ENCODE measurements around the gene FBXL15.

Gene FBXL15

GRCh38 chr10:102419269-102420180 is 1.1 kb upstream of the FBXL15 start:
- Histone ChIP-seq H3K9ac (ENCODE audit: insufficient read length, low read depth) (peak overlapping the region; percentile 91), H3K36me3 (ENCODE audit: insufficient read depth, insufficient read length, low read length) (peaks cover 18% of the 10 kb centered on the region), H3K4me3 (ENCODE audit: insufficient read length, low read depth) (peak overlapping the region; percentile 87), H3K4me1 (ENCODE audit: insufficient read depth, insufficient read length) (peaks cover 12% of the 10 kb centered on the region), H3K27me3 (ENCODE audit: insufficient read depth, insufficient read length) (no peaks in the 10 kb centered on the region), H3K9me3 (ENCODE audit: insufficient read depth, low read length) (no peaks in the 10 kb centered on the region)
- TF ChIP-seq YY1 (IDR thresholded peaks at IDR 0.05; ENCODE audit: insufficient read depth, insufficient read length), result no peak
- no peak for TF ChIP-seq SUZ12 (IDR thresholded peaks at IDR 0.05; ENCODE audit: extremely low read depth, insufficient read depth, insufficient read length)
- no peak for TF ChIP-seq ZNF274 (IDR thresholded peaks at IDR 0.05; ENCODE audit: low read depth, low read length)
- DNase-seq (ENCODE audit: low read depth, low spot score), result no peak

GRCh38 chr10:102420181-102420713 is 389 bp upstream of the FBXL15 start:
- H3K4me1 ChIP-seq (ENCODE audit: insufficient read depth, insufficient read length), result peaks cover 12% of the 10 kb centered on the region
- DNase-seq (ENCODE audit: low read depth, low spot score), result no peak
- H3K9ac ChIP-seq (ENCODE audit: insufficient read length, low read depth), result peak overlapping the region; percentile 91
- no peaks in the 10 kb centered on the region for H3K27me3 ChIP-seq (ENCODE audit: insufficient read depth, insufficient read length)
- H3K9me3 ChIP-seq (ENCODE audit: insufficient read depth, low read length), result no peaks in the 10 kb centered on the region
- peak overlapping the region; percentile 87 for H3K4me3 ChIP-seq (ENCODE audit: insufficient read length, low read depth)
- TF ChIP-seq ZNF274 (IDR thresholded peaks at IDR 0.05; ENCODE audit: low read depth, low read length) (no peak), YY1 (IDR thresholded peaks at IDR 0.05; ENCODE audit: insufficient read depth, insufficient read length) (no peak), SUZ12 (IDR thresholded peaks at IDR 0.05; ENCODE audit: extremely low read depth, insufficient read depth, insufficient read length) (no peak)
- H3K36me3 ChIP-seq (ENCODE audit: insufficient read depth, insufficient read length, low read length), result peaks cover 23% of the 10 kb centered on the region

DNA sequence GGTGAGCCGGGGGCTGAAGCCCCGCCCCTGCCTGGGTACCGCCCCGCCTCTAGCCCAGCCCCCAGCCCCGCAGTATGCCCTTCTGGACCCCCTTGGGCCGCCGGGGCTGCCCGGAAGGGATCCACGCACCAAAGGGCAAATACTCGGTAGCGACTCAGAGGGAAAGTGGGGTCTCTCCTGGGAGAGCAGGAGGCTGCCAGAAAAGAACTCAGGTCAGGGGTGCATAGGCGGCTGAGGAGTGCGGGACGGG is 796 bp downstream of the FBXL15 start:
- Histone ChIP-seq H3K9ac (ENCODE audit: insufficient read length, low read depth) (peak overlapping the region; percentile 91), H3K9me3 (ENCODE audit: insufficient read depth, low read length) (no peaks in the 10 kb centered on the region), H3K27me3 (ENCODE audit: insufficient read depth, insufficient read length) (no peaks in the 10 kb centered on the region), H3K36me3 (ENCODE audit: insufficient read depth, insufficient read length, low read length) (peaks cover 23% of the 10 kb centered on the region), H3K4me3 (ENCODE audit: insufficient read length, low read depth) (peak overlapping the region; percentile 87), H3K4me1 (ENCODE audit: insufficient read depth, insufficient read length) (peaks cover 12% of the 10 kb centered on the region)
- TF ChIP-seq YY1 (IDR thresholded peaks at IDR 0.05; ENCODE audit: insufficient read depth, insufficient read length) (no peak), ZNF274 (IDR thresholded peaks at IDR 0.05; ENCODE audit: low read depth, low read length) (no peak), SUZ12 (IDR thresholded peaks at IDR 0.05; ENCODE audit: extremely low read depth, insufficient read depth, insufficient read length) (no peak)
- DNase-seq (ENCODE audit: low read depth, low spot score), result no peak

- DNase-seq (ENCODE audit: low read depth, low spot score), result no peak
- no peaks in the 10 kb centered on the region for H3K9me3 ChIP-seq (ENCODE audit: insufficient read depth, low read length)
- TF ChIP-seq ZNF274 (IDR thresholded peaks at IDR 0.05; ENCODE audit: low read depth, low read length) (no peak), SUZ12 (IDR thresholded peaks at IDR 0.05; ENCODE audit: extremely low read depth, insufficient read depth, insufficient read length) (no peak), YY1 (IDR thresholded peaks at IDR 0.05; ENCODE audit: insufficient read depth, insufficient read length) (no peak)
- peak overlapping the region; percentile 87 for H3K4me3 ChIP-seq (ENCODE audit: insufficient read length, low read depth)
- H3K4me1 ChIP-seq (ENCODE audit: insufficient read depth, insufficient read length), result peaks cover 12% of the 10 kb centered on the region
- peaks cover 23% of the 10 kb centered on the region for H3K36me3 ChIP-seq (ENCODE audit: insufficient read depth, insufficient read length, low read length)
- peak overlapping the region; percentile 91 for H3K9ac ChIP-seq (ENCODE audit: insufficient read length, low read depth)
- no peaks in the 10 kb centered on the region for H3K27me3 ChIP-seq (ENCODE audit: insufficient read depth, insufficient read length)
These were observed 1.3 kb downstream of the FBXL15 start for GRCh38 chr10:102421757-102422512.

DNA sequence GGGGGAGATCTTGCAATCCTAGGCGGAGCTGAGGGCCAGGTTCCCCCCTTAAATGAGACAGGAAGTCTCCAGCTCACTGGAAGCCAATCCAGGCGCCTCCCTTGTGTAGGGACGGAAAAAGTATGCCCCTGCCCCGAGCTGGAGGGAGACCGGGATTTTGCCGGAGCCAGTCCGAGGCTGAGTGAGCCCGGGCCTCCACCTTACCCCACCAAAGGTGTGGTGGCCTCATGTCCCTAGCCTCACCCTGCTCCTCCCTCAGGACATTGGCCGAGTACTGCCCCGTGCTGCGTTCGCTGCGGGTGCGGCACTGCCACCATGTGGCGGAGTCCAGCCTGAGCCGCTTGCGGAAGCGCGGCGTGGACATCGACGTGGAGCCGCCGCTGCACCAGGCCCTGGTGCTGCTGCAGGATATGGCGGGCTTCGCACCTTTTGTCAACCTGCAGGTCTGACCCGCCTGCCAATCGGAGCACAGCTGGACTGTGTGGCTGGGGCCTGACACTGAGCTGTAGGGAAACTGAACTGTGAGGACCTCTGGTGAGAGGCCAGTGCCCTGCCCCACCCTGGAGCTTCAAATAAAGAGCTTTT is 2.0 kb downstream of the FBXL15 start:
- TF ChIP-seq YY1 (IDR thresholded peaks at IDR 0.05; ENCODE audit: insufficient read depth, insufficient read length) (no peak), ZNF274 (IDR thresholded peaks at IDR 0.05; ENCODE audit: low read depth, low read length) (no peak), SUZ12 (IDR thresholded peaks at IDR 0.05; ENCODE audit: extremely low read depth, insufficient read depth, insufficient read length) (no peak)
- Histone ChIP-seq H3K36me3 (ENCODE audit: insufficient read depth, insufficient read length, low read length) (peaks cover 23% of the 10 kb centered on the region), H3K9me3 (ENCODE audit: insufficient read depth, low read length) (no peaks in the 10 kb centered on the region), H3K27me3 (ENCODE audit: insufficient read depth, insufficient read length) (no peaks in the 10 kb centered on the region), H3K4me3 (ENCODE audit: insufficient read length, low read depth) (no peak overlapping the region), H3K4me1 (ENCODE audit: insufficient read depth, insufficient read length) (peaks cover 12% of the 10 kb centered on the region), H3K9ac (ENCODE audit: insufficient read length, low read depth) (no peak overlapping the region)
- no peak for DNase-seq (ENCODE audit: low read depth, low spot score)

- H3K9ac ChIP-seq (ENCODE audit: insufficient read length, low read depth), result no peak overlapping the region
- no peak for DNase-seq (ENCODE audit: low read depth, low spot score)
These were observed 2.8 kb downstream of the FBXL15 start for GRCh38 chr10:102423372-102423968.

More at GRCh38 chr10:102423372-102423968, 2.8 kb downstream of the FBXL15 start:
- TF ChIP-seq ZNF274 (IDR thresholded peaks at IDR 0.05; ENCODE audit: low read depth, low read length) (no peak), YY1 (IDR thresholded peaks at IDR 0.05; ENCODE audit: insufficient read depth, insufficient read length) (no peak), SUZ12 (IDR thresholded peaks at IDR 0.05; ENCODE audit: extremely low read depth, insufficient read depth, insufficient read length) (no peak)
- H3K4me1 ChIP-seq (ENCODE audit: insufficient read depth, insufficient read length), result peaks cover 8% of the 10 kb centered on the region
- no peaks in the 10 kb centered on the region for H3K27me3 ChIP-seq (ENCODE audit: insufficient read depth, insufficient read length)
- H3K4me3 ChIP-seq (ENCODE audit: insufficient read length, low read depth), result no peak overlapping the region
- H3K9me3 ChIP-seq (ENCODE audit: insufficient read depth, low read length), result no peaks in the 10 kb centered on the region
- H3K36me3 ChIP-seq (ENCODE audit: insufficient read depth, insufficient read length, low read length), result peaks cover 23% of the 10 kb centered on the region
